ENCODE measurements around the gene AATK.

- no peak for TF ChIP-seq CTCF (IDR thresholded peaks at IDR 0.05)
- TF ChIP-seq EP300 (IDR thresholded peaks at IDR 0.05), result no peak
Observed at GRCh38 chr17:81203136-81203535, 37.1 kb upstream of the AATK start.

Measured in tibial nerve (tissue), 4 donors.